ENCODE results near the gene SBK3. TPM values are rescaled to one million over a fixed set of nuclear protein-coding genes. Genes with fewer than 3 reads are reported as not detected.

SBK3 gene
- total RNA-seq, 1 donor from 2014 or later: 21.1 TPM

GRCh38 chr19:55546822-55547614, 1.7 kb upstream of the SBK3 start:
- Histone ChIP-seq H3K4me3 (peak overlapping the region; percentile 30), H3K27me3 (ENCODE audit: low read depth) (peaks cover 11% of the 10 kb centered on the region), H3K36me3 (no peaks in the 10 kb centered on the region), H3K27ac (replicated peaks) (peak overlapping the region; percentile 96), H3K4me1 (peaks cover 54% of the 10 kb centered on the region), H3K9me3 (replicated peaks) (no peaks in the 10 kb centered on the region)
- TF ChIP-seq CTCF (IDR thresholded peaks at IDR 0.05; ENCODE audit: borderline replicate concordance): no peak
- intact Hi-C loops (cut with micrococcal nuclease): no loop called here
- peak; percentile 85 for DNase-seq

GRCh38 chr19:55546011-55546410, 668 bp upstream of the SBK3 start:
- H3K27ac ChIP-seq (replicated peaks): peak overlapping the region; percentile 96
- TF ChIP-seq CTCF (IDR thresholded peaks at IDR 0.05; ENCODE audit: borderline replicate concordance): no peak
- DNase-seq: peak; percentile 69
- peak overlapping the region; percentile 55 for H3K4me3 ChIP-seq
- peaks cover 11% of the 10 kb centered on the region for H3K27me3 ChIP-seq (ENCODE audit: low read depth)
- H3K9me3 ChIP-seq (replicated peaks): no peaks in the 10 kb centered on the region
- no peaks in the 10 kb centered on the region for H3K36me3 ChIP-seq
- H3K4me1 ChIP-seq: peaks cover 54% of the 10 kb centered on the region
- intact Hi-C loops (cut with micrococcal nuclease): no loop called here

GRCh38 chr19:55544776-55545439, 435 bp downstream of the SBK3 start:
- peak overlapping the region; percentile 96 for H3K27ac ChIP-seq (replicated peaks)
- H3K4me3 ChIP-seq: peak overlapping the region; percentile 55
- H3K9me3 ChIP-seq (replicated peaks): no peaks in the 10 kb centered on the region
- DNase-seq: no peak
- H3K4me1 ChIP-seq: peaks cover 50% of the 10 kb centered on the region
- intact Hi-C loops (cut with micrococcal nuclease): no loop called here
- no peaks in the 10 kb centered on the region for H3K36me3 ChIP-seq
- no peak for TF ChIP-seq CTCF (IDR thresholded peaks at IDR 0.05; ENCODE audit: borderline replicate concordance)
- peaks cover 13% of the 10 kb centered on the region for H3K27me3 ChIP-seq (ENCODE audit: low read depth)

- H3K27me3 ChIP-seq (ENCODE audit: low read depth): peaks cover 10% of the 10 kb centered on the region
- no peak overlapping the region for H3K27ac ChIP-seq (replicated peaks)
- H3K36me3 ChIP-seq: no peaks in the 10 kb centered on the region
- no peak for DNase-seq
- no peak overlapping the region for H3K4me3 ChIP-seq
- H3K9me3 ChIP-seq (replicated peaks): no peaks in the 10 kb centered on the region
- H3K4me1 ChIP-seq: peaks cover 41% of the 10 kb centered on the region
- intact Hi-C loops (cut with micrococcal nuclease): no loop called here
- no peak for TF ChIP-seq CTCF (IDR thresholded peaks at IDR 0.05; ENCODE audit: borderline replicate concordance)
Measured at GRCh38 chr19:55544014-55544413, 1.3 kb downstream of the SBK3 start.

- intact Hi-C loops (cut with micrococcal nuclease): no loop called here
Measured at GRCh38 chr19:55543567-55543966, 1.8 kb downstream of the SBK3 start.

More at GRCh38 chr19:55543567-55543966, 1.8 kb downstream of the SBK3 start:
- Histone ChIP-seq H3K4me3 (no peak overlapping the region), H3K9me3 (replicated peaks) (no peaks in the 10 kb centered on the region), H3K4me1 (peaks cover 36% of the 10 kb centered on the region), H3K36me3 (no peaks in the 10 kb centered on the region), H3K27me3 (ENCODE audit: low read depth) (peaks cover 10% of the 10 kb centered on the region), H3K27ac (replicated peaks) (no peak overlapping the region)
- no peak for TF ChIP-seq CTCF (IDR thresholded peaks at IDR 0.05; ENCODE audit: borderline replicate concordance)
- no peak for DNase-seq

All from left ventricle myocardium inferior (tissue), 1 donor.